Suprapubic skin (tissue), 3 donors: ENCODE measurements around the gene KAZN.

ENCODE experiments used
- EP300 ChIP-seq: sonication (generic); formaldehyde crosslinking; IDR thresholded peaks from one replicate; pipeline ENCODE4 v1.6.1; 2017; ENCODE audit warnings: antibody characterized with exemption
- TF ChIP-seq, protein P1 (sequence below), 2 donors: fragments of 200-600 bp in 1 of 2; fragments of 450-650 bp in 1 of 2; sonication (generic) in 1 of 2; IDR thresholded peaks; one replicate each; pipeline ENCODE4 v1.5.1; 2016 to 2019; ENCODE audit warnings: antibody characterized with exemption in 2 of 2, mild to moderate bottlenecking in 1 of 2, moderate library complexity in 1 of 2

GRCh38 chr1:14951766-14952165 lies 353.3 kb downstream of the KAZN start:
- TF ChIP-seq, protein P1, sequence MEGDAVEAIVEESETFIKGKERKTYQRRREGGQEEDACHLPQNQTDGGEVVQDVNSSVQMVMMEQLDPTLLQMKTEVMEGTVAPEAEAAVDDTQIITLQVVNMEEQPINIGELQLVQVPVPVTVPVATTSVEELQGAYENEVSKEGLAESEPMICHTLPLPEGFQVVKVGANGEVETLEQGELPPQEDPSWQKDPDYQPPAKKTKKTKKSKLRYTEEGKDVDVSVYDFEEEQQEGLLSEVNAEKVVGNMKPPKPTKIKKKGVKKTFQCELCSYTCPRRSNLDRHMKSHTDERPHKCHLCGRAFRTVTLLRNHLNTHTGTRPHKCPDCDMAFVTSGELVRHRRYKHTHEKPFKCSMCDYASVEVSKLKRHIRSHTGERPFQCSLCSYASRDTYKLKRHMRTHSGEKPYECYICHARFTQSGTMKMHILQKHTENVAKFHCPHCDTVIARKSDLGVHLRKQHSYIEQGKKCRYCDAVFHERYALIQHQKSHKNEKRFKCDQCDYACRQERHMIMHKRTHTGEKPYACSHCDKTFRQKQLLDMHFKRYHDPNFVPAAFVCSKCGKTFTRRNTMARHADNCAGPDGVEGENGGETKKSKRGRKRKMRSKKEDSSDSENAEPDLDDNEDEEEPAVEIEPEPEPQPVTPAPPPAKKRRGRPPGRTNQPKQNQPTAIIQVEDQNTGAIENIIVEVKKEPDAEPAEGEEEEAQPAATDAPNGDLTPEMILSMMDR (IDR thresholded peaks at IDR 0.05), result no peak
- TF ChIP-seq EP300, result no peak
